HG03469 (cell line): ENCODE results near the gene ENOX1.

Experiments used
- ATAC-seq: cut with Tn5 transposase; IDR thresholded peaks from one replicate; pipeline ENCODE4 v1.9.1; 2021; ENCODE audit warnings: mild to moderate bottlenecking, moderate library complexity, moderate number of reproducible peaks; ENCODE audit not compliant: unreplicated experiment

The ENOX1 gene

DNA sequence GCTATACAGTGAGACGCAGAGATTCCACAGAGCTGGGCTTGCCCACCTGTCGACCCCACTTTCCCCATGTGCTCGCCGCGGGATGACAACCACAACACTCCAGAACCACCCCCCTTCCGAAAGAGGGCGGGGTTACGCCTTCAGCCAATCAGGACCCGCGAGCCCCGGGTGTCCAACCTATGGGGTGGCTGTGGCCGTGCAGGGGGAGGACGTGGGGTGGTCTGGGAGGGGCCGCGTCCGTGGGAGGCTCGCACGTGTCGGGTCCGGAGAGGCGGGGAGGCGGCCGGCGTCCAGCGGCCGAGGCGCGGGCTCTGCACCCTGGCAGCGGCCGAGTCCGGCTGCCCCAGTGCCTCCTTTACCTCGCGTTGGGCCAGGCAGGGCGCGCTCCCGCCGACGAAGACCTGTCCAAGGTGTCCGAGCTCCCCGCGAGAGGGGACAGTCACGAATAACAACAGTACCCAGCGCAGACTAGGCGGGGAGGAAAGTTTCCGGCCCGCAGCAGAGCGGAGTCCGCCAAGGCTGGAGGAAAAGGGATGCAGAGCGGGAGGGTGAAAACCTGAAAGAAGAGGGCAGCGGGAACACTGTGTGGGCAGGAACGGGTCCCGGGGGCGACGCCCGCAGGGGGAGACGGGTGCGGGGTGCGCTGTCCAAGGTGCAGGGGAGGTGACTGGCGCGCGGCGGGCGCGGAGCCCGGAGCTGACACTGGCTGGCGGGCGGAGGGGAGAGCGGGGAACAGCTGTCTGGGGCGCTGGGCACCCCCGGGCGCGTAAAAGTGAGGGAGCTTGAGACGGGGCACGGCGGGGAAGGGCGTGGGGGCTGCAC, 911 bp downstream of the ENOX1 start:
- no peak for ATAC-seq

DNA sequence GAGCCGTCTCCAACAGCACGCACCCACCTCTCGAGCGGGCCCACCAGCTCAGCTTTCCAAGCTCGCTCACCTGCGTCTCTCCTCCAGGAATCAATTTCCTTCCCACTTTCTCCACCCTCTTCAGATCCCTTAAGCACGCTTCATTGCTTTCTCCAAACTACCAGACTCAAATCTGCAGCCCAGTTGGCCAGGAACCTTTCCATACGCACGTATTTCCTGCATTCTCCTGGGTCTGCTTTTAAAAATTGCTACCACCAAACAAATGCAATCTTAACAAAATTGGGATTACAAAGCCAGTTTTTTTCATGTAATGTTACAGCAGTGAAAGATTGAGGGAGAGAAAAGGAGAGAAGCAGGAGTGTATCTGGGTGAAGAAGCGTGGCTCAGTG, 1.5 kb downstream of the ENOX1 start:
- ATAC-seq = no peak

DNA sequence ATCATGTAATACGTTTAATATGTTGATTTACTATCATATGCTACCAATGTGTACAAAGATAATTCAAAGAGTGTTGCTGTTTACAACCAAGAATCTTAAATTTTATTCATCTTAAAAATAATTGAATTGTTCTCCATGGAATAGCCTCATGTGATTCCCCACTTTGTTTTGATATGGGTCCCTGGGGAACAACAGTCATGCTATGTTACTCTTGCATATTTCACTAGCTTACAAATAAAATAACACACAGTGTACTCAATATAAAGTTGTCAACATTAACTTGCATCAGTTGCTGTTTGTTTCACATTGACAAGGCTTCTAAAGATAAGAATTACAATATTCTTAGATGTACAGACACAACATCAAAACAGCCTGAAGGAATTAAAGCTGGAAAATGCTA, 2.3 kb downstream of the ENOX1 start:
- ATAC-seq = no peak

DNA sequence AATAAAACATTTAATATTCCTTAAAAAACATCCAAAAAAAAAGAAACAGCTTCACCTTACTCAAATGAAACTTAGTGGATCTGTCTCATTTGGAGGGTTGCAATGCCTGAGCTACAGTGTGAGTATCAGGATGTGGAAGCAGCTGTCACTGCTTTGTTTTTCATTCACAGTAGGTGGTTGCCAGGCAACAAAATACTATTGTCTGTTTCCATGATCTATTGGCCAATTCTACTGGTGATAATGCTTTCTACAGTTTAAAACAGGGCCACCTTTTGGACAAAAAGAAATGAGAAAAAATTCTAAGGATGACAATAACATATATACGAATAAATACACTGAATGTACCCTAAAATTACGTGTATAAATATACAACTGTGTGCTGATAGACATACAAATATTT, 3.0 kb downstream of the ENOX1 start:
- no peak for ATAC-seq

DNA sequence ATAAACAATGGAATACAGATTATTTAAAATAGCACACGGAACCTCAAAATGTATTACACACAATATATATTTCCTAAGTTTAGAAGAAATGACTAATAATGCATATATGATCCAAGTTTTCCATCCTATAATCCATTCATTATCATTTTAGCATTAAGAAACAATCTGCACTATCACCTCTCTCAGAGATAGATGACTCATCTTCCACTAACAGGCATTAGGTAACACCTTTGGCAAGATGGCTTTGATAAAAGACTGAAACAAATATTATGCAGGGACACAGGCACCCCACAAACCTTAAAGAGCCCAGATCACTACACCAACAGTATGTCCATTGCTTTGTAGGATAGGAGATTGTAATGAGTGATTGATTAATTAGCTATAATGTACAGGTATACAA, 4.1 kb downstream of the ENOX1 start:
- ATAC-seq = no peak

DNA sequence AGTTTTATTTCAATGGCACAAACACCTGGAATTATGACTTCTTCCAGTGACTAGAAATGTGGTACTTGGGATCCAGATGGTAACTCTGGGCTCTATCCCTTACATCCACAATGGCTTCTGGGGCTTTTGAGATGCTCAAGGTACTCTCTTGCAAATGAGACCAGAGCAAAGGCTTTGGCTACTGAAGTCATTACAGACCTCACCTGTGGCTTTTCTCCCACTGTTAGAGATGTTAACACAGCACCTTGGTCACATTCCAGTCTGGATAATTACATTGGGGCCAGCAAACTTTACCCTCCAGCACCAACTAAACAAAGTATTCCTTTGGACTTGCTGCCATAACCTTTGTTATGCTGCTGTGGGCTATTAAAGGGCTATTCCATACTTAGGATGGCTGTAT, 6.1 kb downstream of the ENOX1 start:
- ATAC-seq = no peak

DNA sequence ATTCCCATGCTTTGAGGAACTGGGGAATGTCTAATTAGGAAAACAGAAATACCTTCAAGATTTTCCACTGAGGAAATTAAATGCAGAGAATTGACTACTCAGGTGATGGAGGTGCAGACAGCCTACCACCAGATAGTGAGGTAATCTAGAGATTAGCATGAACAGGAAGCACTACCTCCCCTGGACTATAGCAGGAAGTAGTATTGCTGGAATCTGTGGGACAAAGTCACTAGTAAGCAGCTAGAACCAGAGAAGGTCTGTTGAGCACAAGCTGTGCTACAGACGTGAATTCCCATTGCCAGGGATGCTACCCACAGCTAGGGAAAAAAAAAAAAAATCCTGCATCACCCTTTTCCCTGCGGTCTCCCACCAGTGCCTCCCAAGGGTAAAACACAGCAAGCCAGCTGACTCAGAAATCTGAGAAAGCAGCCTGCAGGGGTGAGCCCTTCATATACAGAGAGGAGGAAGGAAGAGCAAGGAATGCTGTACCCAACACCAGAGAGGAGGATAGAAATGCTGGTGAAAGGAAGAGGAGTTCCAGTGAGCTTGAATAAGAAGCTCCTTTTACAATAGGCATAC, 10.2 kb downstream of the ENOX1 start:
- ATAC-seq = no peak

DNA sequence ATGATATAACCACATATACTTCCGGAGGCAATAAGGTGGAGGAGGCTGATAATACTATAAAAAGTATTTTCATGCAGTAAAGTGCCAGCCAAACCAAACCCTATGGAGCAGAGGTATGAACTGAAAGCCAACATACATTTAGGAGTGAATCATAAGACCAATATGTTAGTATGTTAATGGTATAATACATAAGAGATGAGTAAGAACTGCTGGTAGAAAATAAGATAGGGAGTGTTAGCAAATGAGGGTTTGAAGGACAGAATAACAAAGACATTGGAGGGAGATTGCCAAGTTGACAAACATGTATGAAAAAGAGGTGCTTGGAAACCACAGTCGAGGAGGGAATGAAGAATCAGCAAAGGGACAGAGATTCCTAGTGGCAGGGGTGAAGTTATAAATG, 10.8 kb downstream of the ENOX1 start:
- ATAC-seq = no peak

DNA sequence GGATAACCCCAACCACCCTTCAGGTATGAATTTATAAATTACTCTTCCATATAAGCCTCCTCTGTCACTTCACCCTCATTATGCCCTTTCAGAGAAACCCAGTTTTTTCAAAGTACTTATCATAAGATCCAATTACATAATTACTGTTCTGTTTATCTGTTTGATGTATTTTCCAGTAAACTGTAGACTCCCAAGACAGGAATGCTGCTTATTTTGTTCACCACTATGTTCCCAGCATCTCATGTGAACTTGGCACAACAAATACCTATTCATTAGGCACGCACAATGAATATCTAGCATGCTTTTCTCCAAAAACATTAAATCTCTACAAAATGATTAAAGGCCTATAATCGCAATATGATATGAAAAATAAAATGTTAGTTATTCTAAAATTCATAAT, 13.2 kb downstream of the ENOX1 start:
- no peak for ATAC-seq

DNA sequence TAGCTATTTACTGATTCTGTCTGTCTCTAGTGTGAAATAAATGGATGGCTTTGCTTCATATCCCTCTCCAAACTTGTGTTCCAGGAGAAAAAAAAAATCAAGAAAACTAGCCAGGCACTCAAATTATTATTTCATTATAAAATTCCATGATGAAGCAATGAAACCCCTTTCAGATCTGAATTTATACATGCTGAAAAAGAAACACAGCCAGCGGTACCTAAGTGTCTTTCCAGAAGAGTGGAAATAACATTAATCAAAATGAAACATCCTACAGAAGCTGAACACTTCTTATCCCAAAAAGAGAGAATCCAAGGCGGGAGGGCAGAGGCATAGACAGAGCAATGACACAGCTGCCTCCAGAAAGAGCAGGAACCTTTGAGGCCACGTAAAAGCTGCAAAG, 15.9 kb downstream of the ENOX1 start:
- ATAC-seq = no peak

DNA sequence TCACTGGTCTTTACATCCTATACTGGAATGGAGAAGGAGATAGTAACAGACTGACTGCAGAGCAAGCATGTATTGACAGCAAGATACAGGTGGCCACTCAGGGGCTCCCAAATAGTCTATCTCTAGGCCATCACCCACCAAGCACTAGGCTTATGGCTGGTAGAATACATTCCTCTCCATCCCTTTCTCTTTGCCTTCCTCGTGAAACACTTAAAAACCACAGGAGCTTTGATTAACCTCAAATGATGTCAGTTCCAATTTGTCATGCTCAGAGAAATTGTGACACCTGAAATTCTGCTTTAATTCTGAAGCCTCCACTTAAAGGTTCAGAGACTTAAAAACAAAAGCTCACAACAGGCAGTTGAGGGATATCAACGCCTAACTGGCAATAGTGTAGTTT, 17.2 kb downstream of the ENOX1 start:
- no peak for ATAC-seq

DNA sequence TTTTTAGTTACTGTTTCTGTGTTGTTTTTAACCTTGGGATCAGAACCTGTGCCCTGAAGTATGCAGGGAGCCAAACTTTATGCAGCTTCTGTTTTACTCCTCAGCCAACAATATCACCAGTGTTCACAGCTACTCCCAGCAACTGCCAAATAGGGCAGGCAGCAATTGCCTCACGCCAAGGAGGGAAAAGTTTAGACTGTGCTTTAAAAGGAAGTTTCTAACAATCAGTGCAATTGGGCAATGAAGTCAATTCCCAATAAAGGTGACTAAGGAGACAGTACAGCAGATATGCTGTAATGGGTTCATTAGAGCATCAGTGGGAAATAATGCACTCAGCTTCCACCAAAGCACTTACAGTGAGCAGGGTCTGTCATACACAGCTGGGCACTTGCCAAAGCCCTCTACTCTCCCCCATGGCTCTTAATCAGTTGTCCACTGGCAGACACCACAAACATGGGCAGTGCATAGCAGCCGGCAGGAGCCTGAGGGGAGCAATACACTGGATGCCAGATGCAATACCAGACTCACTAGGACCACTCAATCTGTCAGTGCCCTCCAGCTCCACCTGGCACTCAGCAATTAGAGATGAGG, 19.3 kb downstream of the ENOX1 start:
- ATAC-seq = no peak

DNA sequence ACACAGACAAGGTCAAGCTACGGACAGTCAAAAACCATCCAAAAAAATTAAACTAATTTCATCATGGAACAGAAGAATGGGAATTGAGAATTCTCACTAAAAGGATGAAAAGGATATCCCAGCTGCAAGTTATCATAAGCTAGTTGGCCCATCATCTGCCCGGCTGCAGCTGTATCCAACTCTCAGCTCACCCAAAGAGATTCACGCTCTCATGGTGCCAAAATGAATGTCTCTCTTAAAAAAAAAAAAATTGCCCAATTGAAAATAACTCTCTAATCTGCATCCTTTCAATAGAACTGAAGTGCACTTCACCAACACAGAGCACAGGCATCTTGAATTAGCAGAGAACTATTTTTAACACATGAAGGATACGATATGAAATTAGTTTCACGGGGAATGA, 20.0 kb downstream of the ENOX1 start:
- no peak for ATAC-seq

DNA sequence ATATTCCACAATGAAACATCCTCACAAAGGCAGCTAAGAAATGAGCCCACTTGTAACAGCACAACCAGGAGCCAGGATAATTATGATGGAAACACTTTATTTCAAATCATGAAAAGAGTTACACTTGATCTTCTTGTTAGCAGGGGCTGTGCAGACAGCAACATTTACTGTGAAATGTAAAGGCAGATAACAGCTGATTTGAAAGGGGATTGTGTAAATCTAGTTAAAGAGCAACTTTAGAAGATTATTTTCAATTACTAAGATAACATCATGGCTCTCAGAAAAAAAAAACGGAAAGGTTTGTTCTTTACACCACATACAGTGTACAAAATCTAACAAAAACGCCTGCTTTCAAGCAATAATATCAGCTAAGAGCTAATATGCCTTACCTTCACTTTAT, 22.4 kb downstream of the ENOX1 start:
- ATAC-seq = no peak

DNA sequence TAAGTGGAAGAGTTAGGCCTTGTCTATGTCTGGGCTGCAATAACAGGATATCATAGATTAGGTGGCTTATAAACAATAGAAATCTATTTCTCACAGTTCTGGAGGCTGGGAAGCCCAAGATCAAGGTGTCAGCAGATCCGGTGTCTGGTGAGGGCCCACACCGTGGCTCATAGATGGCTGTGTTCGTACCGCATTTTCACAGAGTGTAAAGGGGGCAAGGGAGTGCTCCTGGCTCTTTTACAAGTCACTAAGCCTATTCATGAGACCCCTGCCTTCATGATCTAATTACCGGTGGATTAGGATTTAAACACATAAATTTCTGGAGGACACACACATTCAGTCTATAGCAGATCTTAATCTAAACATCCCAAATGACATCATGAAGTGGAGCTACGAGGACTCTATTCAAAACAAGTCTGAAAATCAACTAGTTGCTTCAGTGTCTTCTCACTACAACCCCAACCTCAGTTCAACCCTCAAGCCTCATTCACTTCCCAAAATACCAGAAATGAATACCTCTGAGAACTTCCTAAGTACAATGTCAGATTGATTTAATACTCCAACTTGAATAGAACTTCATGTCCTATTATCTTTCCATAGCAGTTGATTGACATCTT, 23.5 kb downstream of the ENOX1 start:
- no peak for ATAC-seq

DNA sequence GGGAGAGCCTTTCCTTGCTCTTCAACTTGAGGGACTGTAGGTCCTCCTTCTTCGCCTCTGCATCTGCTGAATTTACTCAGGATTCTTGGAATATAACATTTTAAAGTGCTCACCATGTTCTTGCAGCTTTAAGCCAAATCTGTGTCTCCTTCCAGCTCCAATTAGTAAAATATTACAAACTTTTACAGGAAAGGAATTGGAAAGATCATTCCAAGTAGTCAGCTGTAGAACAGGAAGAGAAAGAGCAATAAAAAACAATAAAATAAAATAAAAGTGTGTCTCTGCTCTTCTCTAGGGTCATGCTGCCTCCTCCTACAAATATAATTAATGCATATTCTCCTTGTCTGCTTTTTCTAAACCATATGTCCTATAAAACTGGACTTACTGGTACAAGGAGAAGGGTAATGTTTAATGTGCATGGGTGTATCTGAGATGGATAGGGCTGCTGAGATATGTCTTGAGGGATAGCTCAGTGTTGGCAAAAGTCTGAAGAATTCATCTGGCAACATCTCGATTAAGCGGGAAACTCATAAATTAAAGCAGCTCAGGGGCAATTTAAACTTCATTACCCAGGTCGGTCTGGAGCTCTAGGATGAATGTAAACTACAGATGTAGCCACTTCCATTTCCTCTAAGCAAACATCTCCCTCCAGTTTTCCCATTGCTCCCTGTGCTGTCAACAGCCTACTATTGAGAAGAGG, 25.0 kb downstream of the ENOX1 start:
- ATAC-seq = no peak

DNA sequence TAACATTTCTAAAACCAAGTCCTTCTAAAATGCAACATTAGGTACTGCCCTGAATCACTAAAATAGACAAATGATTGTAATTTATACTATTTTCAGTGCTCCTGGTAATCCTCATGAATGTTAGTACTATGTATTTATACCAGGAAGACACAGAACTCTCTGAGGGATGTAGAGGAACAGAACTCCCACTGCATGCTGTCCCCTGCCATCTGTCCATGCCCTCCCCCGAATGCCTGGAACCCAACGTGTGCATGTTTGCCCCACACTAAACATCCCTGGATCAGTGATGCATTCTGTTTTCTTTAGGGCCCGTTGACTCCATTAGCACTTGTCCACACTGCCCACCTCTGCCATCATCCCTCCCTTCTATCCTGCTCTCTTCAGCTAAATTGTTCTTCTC, 26.5 kb downstream of the ENOX1 start:
- no peak for ATAC-seq

DNA sequence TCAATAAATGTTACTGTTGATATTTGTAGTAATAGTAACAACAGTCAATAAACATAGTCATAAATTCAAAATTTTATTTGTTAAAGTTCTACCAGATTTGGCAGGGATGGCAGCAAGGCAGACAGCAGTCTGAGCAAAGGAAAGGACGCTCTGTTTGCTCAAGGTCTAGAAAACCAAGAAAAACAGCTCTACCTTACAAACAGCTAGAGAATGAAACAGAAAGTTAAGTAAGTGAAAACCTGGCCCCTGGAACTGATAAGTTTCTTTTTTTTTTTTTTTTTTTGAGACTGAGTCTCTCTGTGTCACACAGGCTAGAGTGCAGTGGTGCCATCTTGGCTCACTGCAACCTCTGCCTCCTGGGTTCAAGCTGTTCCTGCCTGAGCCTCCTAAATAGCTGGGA, 27.9 kb downstream of the ENOX1 start:
- no peak for ATAC-seq

DNA sequence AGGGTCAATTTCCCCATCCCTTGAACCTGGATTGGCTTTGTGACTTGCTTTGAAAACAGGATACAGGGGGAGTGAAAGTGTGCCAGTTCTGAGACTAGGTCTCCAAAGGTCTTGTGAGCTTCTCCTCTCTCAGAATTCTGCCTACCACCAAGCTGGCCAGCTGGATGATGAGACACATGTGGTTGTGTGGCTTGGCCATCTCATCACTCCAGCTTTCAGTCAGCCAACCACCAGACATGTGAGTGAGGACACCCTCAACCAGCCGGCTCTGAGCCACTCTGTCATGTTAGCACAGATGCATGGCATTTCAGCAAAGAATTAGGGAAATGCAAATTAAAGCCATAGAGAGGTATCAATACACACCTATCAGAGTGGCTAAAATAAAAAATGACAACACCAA, 29.5 kb downstream of the ENOX1 start:
- no peak for ATAC-seq

DNA sequence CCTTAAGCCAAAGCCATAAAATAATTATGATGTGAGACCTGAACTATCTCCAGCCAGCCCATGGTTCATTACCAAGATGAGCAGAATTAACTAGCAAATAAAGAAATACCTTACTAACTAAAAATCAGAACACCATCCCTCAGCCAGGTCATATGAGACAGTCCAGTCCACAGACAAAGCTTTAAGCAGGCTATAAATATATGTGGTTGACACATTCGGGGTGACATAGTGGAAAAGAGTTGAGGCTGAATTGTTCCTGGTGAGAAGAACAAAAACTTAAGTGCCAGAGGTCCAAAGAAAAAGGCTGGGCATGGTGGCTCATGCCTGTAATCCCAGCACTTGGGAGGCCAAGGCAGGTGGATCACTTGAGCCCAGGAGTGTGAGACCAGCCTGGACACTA, 30.9 kb downstream of the ENOX1 start:
- no peak for ATAC-seq

DNA sequence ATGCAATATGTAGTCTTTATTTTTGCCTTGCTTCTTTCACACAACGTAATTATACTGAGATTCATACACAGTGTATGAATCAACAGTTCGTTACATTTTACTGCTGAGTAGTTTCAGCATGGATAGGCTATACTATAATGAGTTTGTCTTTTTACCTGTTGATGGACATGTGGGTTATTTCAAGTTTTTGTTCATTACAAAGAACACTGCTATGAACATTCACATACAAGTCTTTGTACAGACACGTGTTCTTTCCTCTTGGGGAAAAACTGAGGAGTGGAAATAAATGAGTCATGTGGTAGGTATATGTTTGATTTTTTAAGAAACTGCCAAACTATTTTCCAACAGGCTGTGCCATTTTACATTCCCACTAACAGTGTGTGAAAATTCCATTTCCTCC, 35.1 kb downstream of the ENOX1 start:
- no peak for ATAC-seq
